HG03139 (cell line): Measurements from ENCODE around the gene HSBP1.

Experiments used
- ATAC-seq: cut with Tn5 transposase; IDR thresholded peaks from one replicate; pipeline ENCODE4 v1.9.1; 2021; ENCODE audit not compliant: unreplicated experiment

The HSBP1 gene

DNA sequence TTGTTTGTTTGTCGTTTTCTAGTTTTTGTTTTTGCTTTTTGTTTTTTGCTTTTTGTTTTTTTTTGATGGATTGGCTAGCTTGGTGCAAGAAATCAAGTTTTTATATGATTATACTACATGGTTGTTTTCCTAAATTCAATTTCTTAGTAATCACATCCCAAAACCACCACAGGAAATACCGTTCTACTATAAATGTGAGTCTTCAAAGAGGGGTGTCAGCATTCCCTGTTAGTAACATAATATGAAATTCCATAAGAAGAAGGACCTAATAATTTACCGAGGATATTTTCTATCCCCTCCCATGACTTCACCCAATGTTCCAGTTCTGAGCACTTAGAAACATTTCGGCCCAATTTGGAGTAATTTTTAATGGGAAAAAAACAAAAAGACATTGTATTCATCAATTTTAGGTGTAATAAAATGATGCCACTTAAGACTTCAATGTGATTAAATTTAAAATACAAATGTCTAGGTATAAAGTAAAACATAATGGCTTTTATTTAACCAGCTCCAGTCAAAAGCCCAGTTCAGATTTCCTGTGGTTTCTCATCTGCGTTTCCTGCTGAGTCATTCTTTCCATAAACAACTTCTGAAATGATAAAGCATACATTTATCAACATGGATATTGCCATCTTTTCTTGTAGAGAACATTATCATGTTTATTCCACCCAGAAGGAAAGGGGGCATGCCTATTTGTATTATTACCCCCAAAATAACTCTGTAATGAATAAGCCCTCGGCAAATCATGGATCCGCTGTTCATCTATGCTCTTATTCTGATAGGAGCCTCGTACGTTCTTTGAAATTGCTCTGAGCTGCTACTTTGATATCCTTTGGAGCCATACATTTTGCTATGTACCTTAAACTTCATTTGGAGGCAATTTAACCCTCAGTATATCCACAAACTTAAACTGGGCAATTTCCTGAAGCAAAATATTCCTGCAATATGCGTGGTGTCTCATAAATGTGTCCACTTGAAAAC lies 28.1 kb downstream of the HSBP1 start:
- no peak for ATAC-seq

DNA sequence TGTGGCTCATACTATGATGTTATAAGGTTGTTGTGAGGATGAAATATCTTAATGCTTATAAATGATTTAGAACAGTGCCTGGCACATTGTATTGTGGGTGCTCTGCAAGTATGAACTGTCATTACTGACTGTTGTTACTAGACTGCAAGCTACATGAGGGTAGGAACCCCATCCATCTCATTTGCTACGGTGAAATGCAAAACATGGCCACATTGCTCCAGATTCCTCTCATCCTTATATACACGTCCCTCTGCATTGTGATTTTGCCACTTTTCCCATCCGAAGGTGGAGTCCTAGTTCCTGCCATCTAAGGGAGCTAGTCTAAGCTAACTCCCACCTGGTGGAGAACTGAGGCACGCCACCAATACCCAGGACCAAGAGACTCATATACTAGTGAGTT lies 29.8 kb downstream of the HSBP1 start:
- no peak for ATAC-seq

DNA sequence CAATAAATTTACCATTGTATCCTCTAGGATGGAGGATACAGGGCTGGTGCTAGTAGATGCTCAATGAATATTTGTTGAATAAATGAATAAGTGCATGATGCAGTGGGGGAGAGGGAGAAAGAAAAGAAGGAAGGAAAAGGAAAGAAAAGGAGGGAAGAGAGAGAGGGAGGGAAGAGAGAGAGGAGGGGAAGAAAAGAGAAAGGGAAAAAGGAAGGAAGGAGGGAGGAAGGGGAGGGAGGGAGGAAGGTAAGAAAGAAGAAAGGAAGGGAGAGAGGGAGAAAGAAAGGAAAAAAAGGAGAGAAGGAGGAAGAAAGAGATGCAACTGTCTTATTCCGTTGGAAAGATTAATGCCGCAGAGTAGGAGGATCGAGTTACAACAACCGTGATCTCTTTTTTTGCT lies 30.4 kb downstream of the HSBP1 start:
- no peak for ATAC-seq

DNA sequence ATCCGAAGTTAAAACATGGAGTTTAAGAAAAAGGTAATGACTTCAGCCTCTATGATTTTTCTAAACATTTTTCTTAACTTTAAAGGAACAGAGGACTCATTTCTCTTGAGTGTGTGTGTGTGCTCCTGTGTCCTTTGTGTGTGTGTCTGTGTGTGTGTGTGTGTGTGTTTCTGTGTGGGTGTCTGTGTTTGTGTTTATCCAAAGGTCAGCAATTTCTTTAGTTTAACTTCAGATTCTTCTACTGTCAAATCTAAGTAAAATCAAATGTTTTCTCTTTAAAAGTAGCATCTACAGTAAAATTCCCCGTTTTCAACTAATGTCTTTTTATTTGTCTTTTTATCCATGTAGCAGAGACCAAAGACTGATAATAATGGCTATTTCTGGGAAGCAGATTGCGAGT lies 31.8 kb downstream of the HSBP1 start:
- no peak for ATAC-seq

DNA sequence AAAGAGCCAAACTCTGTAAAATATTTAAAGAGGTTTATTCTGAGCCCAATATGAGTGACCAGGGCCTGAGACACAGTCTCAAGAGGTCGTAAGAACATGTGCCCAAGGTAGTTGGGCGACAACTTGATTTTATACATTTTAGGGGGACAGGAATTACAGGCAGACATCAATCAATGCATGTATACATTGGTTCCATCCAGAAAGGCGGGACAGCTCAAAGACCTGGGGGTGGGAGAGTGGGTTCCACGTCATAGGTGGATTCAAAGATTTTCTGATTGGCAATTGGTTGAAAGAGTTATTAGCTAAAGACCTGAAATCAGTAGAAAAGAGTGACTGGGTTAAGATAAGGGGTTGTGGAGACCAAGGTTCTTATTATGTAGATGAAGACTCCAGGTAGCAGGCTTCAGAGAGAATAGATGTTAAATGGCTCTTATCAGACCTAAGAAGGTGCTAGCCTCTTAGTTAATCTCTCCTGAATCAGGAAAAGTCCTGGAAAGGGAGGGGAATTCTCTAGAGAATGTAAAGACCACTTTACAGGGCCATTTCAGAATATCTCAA lies 32.4 kb downstream of the HSBP1 start:
- no peak for ATAC-seq

DNA sequence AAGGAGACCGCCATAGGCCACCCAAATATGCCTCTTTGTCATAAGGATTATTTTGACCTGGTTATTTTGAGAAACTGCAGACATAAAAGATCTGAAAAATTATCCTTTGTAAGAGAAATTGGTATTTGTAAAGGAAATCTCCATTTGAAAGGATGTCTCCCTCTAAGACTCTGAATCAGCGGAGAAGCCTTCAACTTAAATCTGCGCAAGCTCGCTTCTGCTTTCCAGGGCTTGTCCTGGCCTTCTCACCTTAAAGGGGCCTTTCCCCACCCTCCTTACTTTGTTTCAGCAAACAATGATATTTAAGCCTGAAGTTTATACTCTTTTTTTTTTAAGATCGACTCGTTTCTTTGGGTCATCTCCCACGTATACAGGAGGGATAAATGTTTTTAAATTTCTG lies 34.5 kb downstream of the HSBP1 start:
- no peak for ATAC-seq

DNA sequence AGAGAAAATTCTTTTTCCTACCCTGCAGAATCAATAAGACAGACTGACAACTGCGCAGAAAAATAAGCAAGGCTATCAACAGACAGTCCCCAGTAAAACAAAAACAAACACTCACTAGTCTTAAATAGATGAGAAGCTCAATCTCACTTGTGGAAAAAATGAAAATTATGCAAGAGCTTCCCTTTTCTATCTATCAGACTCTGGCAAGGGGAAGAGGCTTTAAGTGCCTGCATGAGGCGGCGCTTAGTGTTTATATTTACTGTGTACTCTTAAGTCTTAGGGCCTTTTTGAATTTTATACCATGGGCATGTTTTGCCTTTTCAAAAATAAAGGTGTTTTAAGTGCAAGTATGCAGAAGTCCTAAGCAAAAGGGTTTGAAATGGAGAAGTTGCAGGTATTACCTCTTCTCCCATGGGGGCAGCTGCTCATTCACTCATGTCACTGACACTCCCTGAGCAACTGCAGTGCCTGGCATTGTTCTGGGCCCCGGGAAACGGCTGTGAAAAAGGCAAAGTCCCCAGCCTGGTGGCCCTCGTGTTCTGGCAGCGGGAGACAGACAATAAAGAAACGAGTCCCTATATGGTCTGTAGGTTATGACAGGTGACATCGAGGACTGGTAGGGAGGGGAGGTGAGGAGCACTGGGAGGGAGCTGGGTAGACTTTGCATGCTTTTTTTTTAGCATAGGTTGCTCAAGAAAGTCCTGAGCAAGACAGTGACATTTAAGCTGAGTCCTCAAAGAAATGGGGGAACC lies 35.2 kb downstream of the HSBP1 start:
- no peak for ATAC-seq

DNA sequence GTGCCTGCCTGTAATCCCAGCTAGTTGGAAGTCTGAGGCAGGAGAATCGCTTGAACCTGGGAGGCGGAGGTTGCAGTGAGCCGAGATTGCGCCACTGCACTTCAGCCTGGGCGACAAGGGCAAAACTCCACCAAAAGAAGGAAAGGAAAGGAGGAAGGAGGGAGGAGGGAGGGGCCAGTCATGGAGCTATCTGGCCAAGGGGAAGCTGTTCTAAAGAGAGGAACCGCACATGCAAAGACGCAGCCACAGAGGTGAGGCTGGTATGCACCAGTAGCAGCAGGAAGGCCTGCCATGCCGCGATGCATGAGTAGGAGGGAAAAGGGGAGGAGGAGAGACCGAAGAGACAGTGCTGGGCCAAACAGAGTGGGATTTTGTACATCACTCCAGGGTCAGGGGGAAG lies 35.9 kb downstream of the HSBP1 start:
- ATAC-seq: no peak

DNA sequence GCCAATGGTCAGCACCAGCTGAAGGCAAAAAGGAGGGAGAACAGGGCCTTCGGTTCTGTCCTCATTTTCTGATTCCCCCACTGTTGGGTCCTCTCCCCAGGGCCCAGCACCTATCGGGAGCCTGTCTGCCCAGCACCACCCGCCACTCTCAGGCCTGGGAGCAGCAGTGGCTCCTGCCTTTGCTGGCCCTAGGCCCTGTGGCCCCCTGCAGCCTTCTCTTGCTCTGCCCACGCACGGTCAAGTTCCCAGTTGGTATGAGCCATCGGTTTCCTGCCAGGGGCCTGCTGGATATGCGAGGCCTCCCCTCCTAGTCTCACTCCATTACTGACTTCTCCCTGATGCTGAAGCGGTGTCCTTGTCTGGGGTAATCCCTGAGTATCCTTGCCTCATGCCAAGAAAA lies 37.5 kb downstream of the HSBP1 start:
- ATAC-seq: no peak

DNA sequence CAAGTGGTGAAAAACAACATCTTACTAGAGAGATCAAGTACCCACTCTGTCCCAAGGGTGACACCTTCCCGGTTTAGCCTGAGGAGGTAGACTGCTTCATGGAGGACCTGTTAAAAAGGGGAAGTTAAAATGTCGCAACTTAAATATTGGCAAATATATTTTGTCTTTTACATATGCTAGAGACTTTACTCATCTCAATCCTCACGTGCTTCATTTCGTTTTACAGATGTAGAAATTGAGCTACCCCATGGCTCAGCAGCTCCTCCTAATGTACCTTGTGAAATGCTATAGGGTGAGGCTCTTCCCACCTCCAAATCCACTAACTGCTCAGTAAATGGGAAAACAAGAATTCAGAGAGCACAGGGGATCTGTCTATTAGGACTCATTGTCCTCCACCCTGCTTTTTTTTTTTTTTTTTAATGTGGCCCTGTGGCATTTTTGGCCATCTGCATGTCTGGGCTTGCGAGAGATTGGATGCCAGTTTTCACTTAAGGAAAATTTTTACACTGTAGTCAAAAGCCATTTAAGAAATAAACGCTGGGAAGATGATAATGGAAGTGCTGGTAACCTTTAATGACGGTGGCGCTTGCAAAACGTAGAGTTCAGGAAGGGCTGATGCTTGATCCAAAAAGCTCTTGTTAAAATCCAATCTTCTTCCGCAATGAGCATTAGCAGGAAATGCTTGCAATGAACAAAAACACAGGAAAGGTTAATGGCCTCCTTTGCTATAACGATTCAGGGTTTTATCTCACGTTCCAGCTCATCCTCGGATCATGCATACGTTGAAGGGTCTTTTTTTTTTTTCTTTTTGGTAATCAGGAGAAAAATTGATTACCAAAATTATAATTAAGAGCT lies 39.8 kb downstream of the HSBP1 start:
- no peak for ATAC-seq

DNA sequence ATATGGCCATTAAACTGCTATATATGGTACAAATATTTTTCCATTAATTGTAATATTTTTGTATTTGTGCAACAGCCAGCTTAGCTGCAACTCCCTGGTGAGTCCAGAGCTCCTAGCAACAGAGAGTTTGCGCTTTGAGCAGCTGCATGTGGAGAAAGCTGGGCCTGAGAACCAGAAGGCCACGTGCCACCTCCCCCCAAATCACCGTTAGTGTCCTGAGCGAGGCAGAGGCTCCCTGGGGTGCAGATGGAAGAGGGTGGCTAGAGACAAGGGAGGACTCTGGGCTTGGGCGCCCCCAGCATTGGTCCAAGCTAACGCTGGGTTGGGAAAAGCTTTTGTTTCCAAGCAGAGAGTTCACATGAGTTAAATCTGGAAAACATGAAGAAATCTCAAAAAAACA lies 41.6 kb downstream of the HSBP1 start:
- no peak for ATAC-seq

DNA sequence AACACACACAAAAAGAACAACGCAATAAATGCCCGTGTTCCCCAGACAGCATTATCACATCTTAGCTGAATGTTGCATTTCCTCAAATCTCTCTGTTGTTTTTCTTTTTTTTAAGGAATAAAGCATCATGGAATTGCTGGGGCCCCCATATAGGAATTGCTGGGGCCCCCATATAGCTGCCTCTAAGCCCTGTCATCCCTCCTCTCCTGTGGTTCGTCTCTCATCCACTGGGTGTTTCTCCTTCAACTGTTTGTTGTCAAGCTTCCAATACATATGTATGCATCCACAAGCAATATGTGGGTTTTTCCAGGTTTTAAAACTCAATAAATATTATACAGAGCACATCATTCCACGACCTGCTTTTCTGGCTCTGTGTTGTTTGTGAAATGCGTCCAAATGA lies 43.2 kb downstream of the HSBP1 start:
- ATAC-seq: no peak

DNA sequence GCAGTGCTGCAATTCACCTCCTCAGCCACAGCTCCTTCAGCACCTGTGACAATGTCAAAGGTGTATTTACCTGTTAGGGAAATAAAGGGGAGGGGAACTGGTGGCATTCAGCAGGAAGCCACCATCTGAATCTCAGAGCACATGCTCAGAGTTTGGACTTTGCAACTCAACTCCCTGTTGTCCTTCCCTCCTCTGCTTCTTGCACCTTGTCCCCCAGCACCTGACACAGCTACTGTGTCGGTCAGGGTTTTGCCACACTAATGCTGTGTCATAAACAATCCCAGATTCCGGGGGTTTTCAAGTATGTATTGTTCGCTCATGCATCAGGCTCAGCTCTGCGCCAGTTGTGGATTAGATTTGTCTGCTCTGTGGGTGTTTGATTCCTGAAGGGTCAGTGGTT lies 43.7 kb downstream of the HSBP1 start:
- no peak for ATAC-seq

DNA sequence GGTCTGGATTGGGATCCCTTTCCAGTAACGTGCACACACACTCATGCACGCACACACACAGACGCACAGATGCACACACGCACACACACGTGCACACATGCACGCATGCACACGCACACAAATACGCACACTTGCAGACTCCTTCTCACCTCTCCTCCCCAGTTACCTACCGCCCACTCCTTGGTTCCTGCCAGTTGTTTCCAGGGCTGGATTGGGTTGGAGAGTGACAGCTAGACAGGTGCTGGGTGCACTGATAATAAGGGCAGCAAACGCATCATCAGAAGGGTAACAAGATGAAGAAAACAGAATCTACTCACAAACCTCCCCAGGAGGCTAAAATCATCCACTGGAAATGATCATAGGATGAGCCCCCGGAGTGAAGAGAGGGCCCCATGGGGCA lies 45.0 kb downstream of the HSBP1 start:
- no peak for ATAC-seq

DNA sequence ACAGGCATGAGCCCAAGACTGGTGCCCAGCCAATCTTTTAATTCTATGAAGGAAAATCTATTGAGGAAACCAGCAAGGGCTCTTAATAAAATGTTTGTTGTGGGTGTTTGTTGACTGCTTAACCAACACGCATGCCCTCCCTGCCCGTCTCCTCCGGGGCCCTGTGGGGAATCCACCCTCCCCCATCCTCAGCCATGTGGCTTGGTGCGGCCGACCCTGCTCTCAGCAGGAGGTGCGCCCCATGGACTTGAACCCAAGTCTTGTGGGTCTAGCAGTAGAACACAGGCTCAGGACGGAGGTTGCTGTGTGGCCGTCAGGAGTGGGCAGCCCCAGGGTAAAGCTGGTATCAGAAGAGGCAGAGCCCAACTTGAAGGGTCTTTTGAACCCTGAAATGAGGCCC lies 46.1 kb downstream of the HSBP1 start:
- ATAC-seq: no peak

DNA sequence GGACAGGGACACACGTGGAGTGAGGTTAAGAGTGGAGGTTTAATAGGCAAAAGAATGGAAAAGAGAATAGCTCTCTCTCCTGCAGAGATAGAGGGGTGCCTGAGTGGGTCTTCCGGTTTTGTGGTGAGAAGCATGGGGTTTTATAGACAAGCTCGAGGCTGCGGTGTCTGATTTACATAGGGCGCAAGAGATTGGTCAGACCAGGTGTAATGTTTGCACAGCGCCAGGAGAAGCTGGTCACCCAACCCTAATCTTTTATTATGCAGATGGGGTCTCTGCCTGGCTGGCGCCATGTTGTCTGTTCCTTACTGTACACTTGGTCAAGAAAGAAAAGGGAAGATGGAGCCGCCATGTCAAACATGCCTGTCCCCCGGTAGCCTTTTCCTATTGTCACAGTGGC lies 46.6 kb downstream of the HSBP1 start:
- no peak for ATAC-seq

DNA sequence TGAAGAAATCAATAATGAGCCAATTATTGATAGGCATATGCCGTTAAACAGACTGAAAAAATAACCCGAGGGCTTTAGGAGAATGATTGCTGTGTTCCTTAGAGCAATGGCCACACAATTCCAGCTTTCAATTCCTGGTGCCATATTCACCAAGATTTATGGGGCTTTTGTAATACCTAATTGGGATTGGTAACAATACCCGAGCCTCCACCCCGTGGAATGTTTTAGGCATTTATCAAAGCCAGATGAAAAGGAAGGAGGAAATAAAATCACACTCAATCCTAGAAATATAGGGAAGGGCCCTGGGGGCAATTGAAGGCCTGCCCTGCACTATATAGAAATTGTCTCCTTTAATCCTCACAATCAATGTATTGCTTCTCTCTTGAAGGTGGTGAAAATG lies 49.0 kb downstream of the HSBP1 start:
- no peak for ATAC-seq

DNA sequence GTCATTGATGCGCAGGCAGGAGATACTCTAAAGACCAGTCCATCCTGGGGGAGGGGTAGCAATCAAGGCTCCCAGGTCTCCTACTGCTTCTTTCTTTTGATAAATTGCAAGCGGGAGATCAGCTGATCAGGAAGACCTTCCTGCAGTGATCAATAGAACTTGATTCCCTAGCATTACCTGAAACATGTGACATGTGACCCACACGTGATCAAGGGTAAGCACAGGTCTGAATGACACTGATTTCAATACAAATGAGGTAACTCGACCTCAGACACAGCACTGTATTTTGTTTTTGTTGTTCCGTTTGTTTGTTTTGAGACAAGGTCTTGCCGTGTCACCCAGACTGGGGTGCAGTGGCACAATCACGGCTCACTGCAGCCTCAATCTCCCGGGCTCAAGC lies 51.5 kb downstream of the HSBP1 start:
- no peak for ATAC-seq

DNA sequence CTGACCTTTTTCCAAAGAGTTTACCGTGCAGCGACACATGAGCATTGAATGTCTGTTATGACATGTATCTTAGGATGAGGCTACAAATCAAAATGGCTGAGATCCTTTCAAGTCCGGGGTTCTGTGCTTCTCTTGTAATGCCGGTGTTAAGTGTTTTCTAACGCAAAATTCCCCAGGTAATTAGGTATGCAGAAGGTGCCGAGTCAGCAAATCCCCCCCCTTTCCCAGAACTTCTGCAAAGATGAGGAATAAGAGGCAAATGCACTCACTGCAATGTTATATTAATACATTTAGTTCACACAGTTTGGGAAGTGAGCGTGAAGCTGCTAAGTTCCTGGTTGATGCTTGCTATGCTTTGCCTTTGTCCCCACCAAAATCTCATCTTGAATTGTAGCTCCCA lies 54.9 kb downstream of the HSBP1 start:
- no peak for ATAC-seq

DNA sequence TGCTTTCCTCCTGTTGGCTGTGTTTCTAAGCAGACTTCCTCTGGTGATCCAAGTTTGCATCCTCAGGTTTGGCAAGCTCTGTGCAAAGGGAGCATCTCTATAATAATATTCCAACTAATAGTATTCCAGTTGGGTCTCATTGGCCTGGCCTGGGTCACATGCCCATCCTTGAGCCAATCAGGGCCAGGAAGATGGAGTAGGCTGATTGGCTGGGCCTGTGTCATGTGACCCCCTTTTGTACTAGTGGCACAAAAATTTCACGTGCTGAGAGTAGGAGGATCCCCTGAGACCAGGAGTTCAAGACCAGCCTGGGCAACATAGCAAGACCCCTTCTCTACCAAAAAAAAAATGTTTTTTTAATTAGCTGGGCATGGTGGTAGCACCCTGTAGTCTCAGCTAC lies 55.9 kb downstream of the HSBP1 start:
- ATAC-seq: no peak
